H9 (cell line): ENCODE measurements around the gene ST6GALNAC3. TPM values are rescaled to one million over a fixed set of nuclear protein-coding genes. Genes with fewer than 3 reads are reported as not detected.

Experiments
- DNase-seq: peaks from one replicate; pipeline ENCODE4 v3.0.0-alpha.2; 2017
- H2AFZ ChIP-seq: one replicate; pipeline ENCODE4 v1.6.1; 2013; ENCODE audit warnings: mild to moderate bottlenecking, low read length, control low read depth, moderate library complexity
- H2AK5ac ChIP-seq: 2 replicates; pipeline ENCODE4 v1.6.1; 2013; ENCODE audit warnings: low read length, control low read depth, mixed read lengths; ENCODE audit not compliant: insufficient read length
- H2BK120ac ChIP-seq: one replicate; pipeline ENCODE4 v1.6.1; 2013; ENCODE audit warnings: low read depth, mild to moderate bottlenecking, low read length, control low read depth, inconsistent platforms; ENCODE audit not compliant: poor library complexity, severe bottlenecking
- H2BK12ac ChIP-seq: 2 replicates; pipeline ENCODE4 v1.6.1; 2013; ENCODE audit warnings: low read length, control low read depth, mixed read lengths, low read depth; ENCODE audit not compliant: insufficient read length
- H2BK15ac ChIP-seq: 2 replicates; pipeline ENCODE4 v1.6.1; 2013; ENCODE audit warnings: low read depth, low read length, control low read depth
- H2BK20ac ChIP-seq: one replicate; pipeline ENCODE4 v1.6.1; 2013; ENCODE audit warnings: low read depth, mild to moderate bottlenecking, low read length, control low read depth, inconsistent platforms; ENCODE audit not compliant: poor library complexity, severe bottlenecking
- H2BK5ac ChIP-seq: 2 replicates; pipeline ENCODE4 v1.6.1; 2013; ENCODE audit warnings: low read length, control low read depth, mixed read lengths; ENCODE audit not compliant: insufficient read length
- H3K14ac ChIP-seq: 2 replicates; pipeline ENCODE4 v1.6.1; 2013; ENCODE audit warnings: low read length, control low read depth; ENCODE audit not compliant: insufficient read depth
- H3K18ac ChIP-seq: 2 replicates; pipeline ENCODE4 v1.6.1; 2013; ENCODE audit warnings: low read depth, mild to moderate bottlenecking, mixed read lengths, low read length, control low read depth; ENCODE audit not compliant: insufficient read length
- H3K23ac ChIP-seq: 2 replicates; pipeline ENCODE4 v1.6.1; 2013; ENCODE audit warnings: low read length, control low read depth, mixed read lengths, low read depth; ENCODE audit not compliant: insufficient read length
- H3K23me2 ChIP-seq: 2 replicates; pipeline ENCODE4 v1.6.1; 2013; ENCODE audit warnings: low read depth, mild to moderate bottlenecking, mixed read lengths, low read length, control low read depth; ENCODE audit not compliant: insufficient read length, poor library complexity, severe bottlenecking
- H3K27ac ChIP-seq: 2 replicates; pipeline ENCODE4 v1.5.1; 2013; ENCODE audit warnings: low read length, control low read depth, mixed read lengths, low read depth; ENCODE audit not compliant: insufficient read length
- H3K27me3 ChIP-seq: 2 replicates; pipeline ENCODE4 v1.6.1; 2013; ENCODE audit warnings: low read length, control low read depth, inconsistent platforms; ENCODE audit not compliant: insufficient read depth
- H3K4ac ChIP-seq: 2 replicates; pipeline ENCODE4 v1.6.1; 2013; ENCODE audit warnings: low read depth, mild to moderate bottlenecking, control low read depth, inconsistent platforms, low read length, moderate library complexity
- H3K4me1 ChIP-seq: 2 replicates; pipeline ENCODE4 v1.6.1; 2013; ENCODE audit warnings: low read length, control low read depth, inconsistent platforms; ENCODE audit not compliant: insufficient read depth
- H3K4me2 ChIP-seq: 2 replicates; pipeline ENCODE4 v1.6.1; 2013; ENCODE audit warnings: low read length, control low read depth, mixed read lengths; ENCODE audit not compliant: insufficient read length, insufficient read depth
- H3K56ac ChIP-seq: 2 replicates; pipeline ENCODE4 v1.6.1; 2013; ENCODE audit warnings: low read depth, mild to moderate bottlenecking, mixed read lengths, low read length, control low read depth; ENCODE audit not compliant: insufficient read length
- H3K79me1 ChIP-seq: 2 replicates; pipeline ENCODE4 v1.6.1; 2013; ENCODE audit warnings: low read depth, mild to moderate bottlenecking, moderate library complexity, low read length, control low read depth, inconsistent platforms; ENCODE audit not compliant: insufficient read depth, poor library complexity, severe bottlenecking
- H3K79me2 ChIP-seq: 2 replicates; pipeline ENCODE4 v1.6.1; 2013; ENCODE audit warnings: low read length, control low read depth, inconsistent platforms; ENCODE audit not compliant: insufficient read depth
- H3K9ac ChIP-seq: 2 replicates; pipeline ENCODE4 v1.6.1; 2013; ENCODE audit warnings: low read length, control low read depth, mixed read lengths; ENCODE audit not compliant: insufficient read length; ENCODE audit errors: extremely low read depth
- H3K9me3 ChIP-seq: one replicate; pipeline ENCODE4 v1.6.1; 2013; ENCODE audit warnings: low read depth, low read length, inconsistent platforms; ENCODE audit not compliant: control insufficient read depth
- H3T11ph ChIP-seq: one replicate; pipeline ENCODE4 v1.6.1; 2013; ENCODE audit warnings: mild to moderate bottlenecking, low read length, control low read depth, inconsistent platforms
- H4K20me1 ChIP-seq: one replicate; pipeline ENCODE4 v1.6.1; 2013; ENCODE audit not compliant: control insufficient read depth, insufficient read length, insufficient read depth
- H4K5ac ChIP-seq: 2 replicates; pipeline ENCODE4 v1.6.1; 2013; ENCODE audit warnings: low read depth, mild to moderate bottlenecking, mixed read lengths, low read length, control low read depth; ENCODE audit not compliant: insufficient read length
- H4K8ac ChIP-seq: replicated peaks from 2 replicates; pipeline ENCODE4 v1.6.1; 2013; ENCODE audit warnings: low read length, control low read depth, mixed read lengths, low read depth; ENCODE audit not compliant: insufficient read length
- H4K91ac ChIP-seq: 2 replicates; pipeline ENCODE4 v1.6.1; 2013; ENCODE audit warnings: low read depth, mild to moderate bottlenecking, moderate library complexity, mixed read lengths, low read length, control low read depth; ENCODE audit not compliant: insufficient read length
- H3K27ac Mint-ChIP-seq, 3 experiments: 2 replicates in 2 of 3; 3 replicates in 1 of 3; pipeline ENCODE4 v1.8.0; 2020 to 2021; ENCODE audit warnings: mixed read lengths in 3 of 3, mild to moderate bottlenecking in 1 of 3, moderate library complexity in 1 of 3
- H3K27me3 Mint-ChIP-seq: 2 replicates; pipeline ENCODE4 v1.8.0; 2021; ENCODE audit warnings: low read depth, mild to moderate bottlenecking, moderate library complexity, mixed read lengths
- H3K36me3 Mint-ChIP-seq, 3 experiments: 2 replicates in 2 of 3; 3 replicates in 1 of 3; pipeline ENCODE4 v1.8.0; 2020 to 2021; ENCODE audit warnings: low read depth in 3 of 3, mixed read lengths in 3 of 3; ENCODE audit not compliant: insufficient read depth in 1 of 3
- H3K4me1 Mint-ChIP-seq, 2 experiments: 2 replicates each; pipeline ENCODE4 v1.8.0; 2020; ENCODE audit warnings: mixed read lengths in 2 of 2
- H3K4me3 Mint-ChIP-seq, 2 experiments: 2 replicates in 1 of 2; 3 replicates in 1 of 2; pipeline ENCODE4 v1.8.0; 2020 to 2021; ENCODE audit warnings: mild to moderate bottlenecking in 2 of 2, mixed read lengths in 2 of 2, moderate library complexity in 1 of 2
- H3K9me3 Mint-ChIP-seq, 2 experiments: 2 replicates in 1 of 2; 3 replicates in 1 of 2; pipeline ENCODE4 v1.8.0; 2020; ENCODE audit warnings: mild to moderate bottlenecking in 2 of 2, mixed read lengths in 2 of 2, moderate library complexity in 1 of 2
- CTCF ChIP-seq: fragments of 200-600 bp; sonication (generic); conservative IDR thresholded peaks from 3 replicates; pipeline ENCODE4 v1.8.0; 2021; ENCODE audit warnings: antibody characterized with exemption, mild to moderate bottlenecking
- WGBS: extraction: QIAGEN DNeasy Blood & Tissue Kit; methylation state at CpG from one replicate; pipeline ENCODE4 v1.1.7; 2013; ENCODE audit warnings: missing lambda C conversion rate, low lambda C conversion rate, mixed read lengths; ENCODE audit not compliant: insufficient read length; ENCODE audit errors: extremely low coverage; 5-methylcytosine and 5-hydroxymethylcytosine counted together
- total RNA-seq: library from RNA; stranded (reverse); gene quantifications from 2 replicates; pipeline ENCODE4 v1.2.1, GENCODE V29; 2021

ST6GALNAC3 gene
- total RNA-seq, 1 experiment from 2014 or later = 11.2 TPM

DNA sequence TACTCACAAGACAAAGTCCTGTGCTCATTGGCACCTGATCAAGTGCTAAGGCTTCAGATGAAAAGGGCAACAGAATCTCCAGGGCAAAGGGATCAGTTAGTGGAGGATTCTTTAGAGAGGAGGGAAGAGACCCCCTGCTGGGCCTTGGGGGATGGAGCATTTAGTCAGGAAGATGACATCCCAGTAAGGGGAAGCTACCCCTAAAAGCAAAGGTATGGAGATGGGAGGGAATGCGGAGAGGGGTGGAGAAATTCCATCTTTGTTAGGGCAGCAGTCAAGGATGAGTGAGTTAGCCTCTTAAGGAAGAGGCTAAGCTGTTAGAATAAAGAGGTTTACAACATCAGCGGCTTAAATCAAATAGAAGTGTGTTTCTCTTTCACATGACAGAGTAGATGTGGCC, 67.4 kb downstream of the ST6GALNAC3 start:
- no peaks in the 10 kb centered on the region for H3K9me3 Mint-ChIP-seq
- Histone ChIP-seq H3K23ac (no peak overlapping the region), H3K9me3 (no peaks in the 10 kb centered on the region), H2BK12ac (no peak overlapping the region), H2BK15ac (no peak overlapping the region), H3K14ac (no peak overlapping the region), H3K27me3 (no peaks in the 10 kb centered on the region), H3K79me2 (no peaks in the 10 kb centered on the region), H3K9ac (no peak overlapping the region), H2BK120ac (no peak overlapping the region), H3K23me2 (no peaks in the 10 kb centered on the region), H3K27ac (no peak overlapping the region), H2BK20ac (no peak overlapping the region), H3K4me2 (no peak overlapping the region), H4K5ac (no peak overlapping the region), H2AFZ (no peak overlapping the region), H2BK5ac (no peak overlapping the region), H2AK5ac (no peak overlapping the region), H3K56ac (no peak overlapping the region), H3T11ph (no peak overlapping the region), H3K79me1 (no peaks in the 10 kb centered on the region), H3K4ac (no peak overlapping the region), H4K8ac (no peak overlapping the region), H4K20me1 (no peaks in the 10 kb centered on the region), H3K18ac (no peak overlapping the region), H4K91ac (no peak overlapping the region), H3K4me1 (peaks cover 7% of the 10 kb centered on the region; the same call in 1 of the 2 replicates)
- H3K36me3 Mint-ChIP-seq = no peaks in the 10 kb centered on the region
- H3K4me3 Mint-ChIP-seq = no peak overlapping the region
- WGBS = no CpG with 5 or more reads among the region's 2 CpGs
- H3K27ac Mint-ChIP-seq = peak overlapping the region in 1 of 3 experiments; percentile 38; a peak in 2 of 7 replicates
- H3K4me1 Mint-ChIP-seq = peaks cover 23 to 25% of the 10 kb centered on the region in 2 experiments
- H3K27me3 Mint-ChIP-seq = no peaks in the 10 kb centered on the region
- DNase-seq = peak; percentile 38
- no peak for TF ChIP-seq CTCF
